GM21360 (cell line): Measurements from ENCODE around the gene ACTG2.
"Not testable (repeated sequence)": the region's sequence is repeated elsewhere in the genome, so short reads cannot be mapped to it uniquely, and the experiment has no call there.

Experiments used
- ATAC-seq: cut with Tn5 transposase; IDR thresholded peaks from one replicate; pipeline ENCODE4 v1.9.1; 2021; ENCODE audit warnings: mild to moderate bottlenecking, moderate library complexity; ENCODE audit not compliant: unreplicated experiment

The ACTG2 gene

DNA sequence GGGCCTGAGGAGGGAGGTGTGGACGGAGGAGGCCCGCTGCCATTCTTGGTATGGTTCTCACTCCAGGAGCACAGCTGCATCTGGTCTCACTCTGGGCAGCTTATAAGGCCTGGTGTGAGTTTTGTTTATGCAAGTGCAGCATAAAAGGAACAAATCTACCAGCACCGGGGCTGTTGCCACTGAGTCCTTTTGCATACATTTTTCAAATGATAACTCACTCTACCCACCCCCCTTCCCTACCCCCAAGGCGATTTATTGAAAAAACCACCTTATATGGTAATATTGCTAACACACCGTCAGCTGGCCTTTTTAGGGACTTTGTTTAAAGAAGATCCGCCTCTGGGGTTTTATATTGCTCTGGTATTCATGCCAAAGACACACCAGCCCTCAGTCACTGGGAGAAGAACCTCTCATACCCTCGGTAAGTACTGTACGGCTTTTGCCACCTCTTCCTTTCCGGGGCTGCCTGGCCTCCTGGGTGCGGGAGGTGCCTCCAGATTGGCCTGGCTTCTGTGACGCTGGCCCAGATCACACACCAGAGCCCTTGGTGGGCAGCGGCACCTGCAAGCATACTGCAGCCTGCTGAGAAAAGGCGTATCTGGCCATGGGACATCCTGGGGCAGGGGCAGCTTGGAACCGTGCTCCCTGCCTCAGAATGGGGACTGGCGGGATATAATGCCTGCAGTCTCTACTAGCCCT is at the start of gene ACTG2:
TSS of gene ACTG2 (plus strand) at position 378 of the 699 bp plus-strand sequence. CDS start 8,304 bp downstream, outside the sequence.
- no peak for ATAC-seq

DNA sequence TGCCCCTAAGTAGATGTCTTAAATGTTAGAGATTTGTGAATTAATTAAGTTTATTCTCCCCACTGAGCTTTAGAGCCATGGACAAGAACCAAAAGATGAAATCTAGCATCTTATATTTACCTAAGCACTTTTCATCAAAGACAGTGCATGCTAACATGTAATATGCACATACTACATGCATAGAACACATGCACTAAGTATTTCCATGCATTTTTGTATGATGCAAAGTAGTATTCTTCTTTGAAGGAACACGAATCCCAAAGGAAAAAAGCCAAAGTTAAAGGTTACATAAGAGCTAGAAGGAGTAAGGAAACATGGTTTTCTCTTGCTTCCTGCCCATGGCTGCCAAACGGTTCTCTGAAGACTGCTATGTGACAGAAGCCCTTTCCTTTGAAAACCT is 48.7 kb upstream of the ACTG2 start:
- no peak for ATAC-seq

DNA sequence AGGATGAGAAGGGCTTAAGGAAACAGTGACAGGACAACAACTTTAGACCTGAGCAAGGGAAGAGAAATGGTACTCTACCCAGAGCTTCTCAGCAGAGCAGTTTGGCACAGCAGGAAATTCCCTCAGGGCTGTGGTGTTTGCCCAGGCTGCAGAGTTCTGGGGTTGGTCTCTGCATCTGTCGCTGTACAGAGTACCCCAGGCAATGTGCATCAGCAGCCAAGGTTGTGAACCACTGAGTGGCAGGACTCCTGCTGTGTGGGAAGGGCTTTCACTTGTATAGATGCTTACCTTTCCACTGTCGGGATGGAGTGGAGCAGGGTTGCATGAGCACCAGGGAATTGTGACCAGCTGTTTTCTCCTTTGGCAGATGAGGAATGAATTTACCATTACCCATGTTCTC is 42.8 kb upstream of the ACTG2 start:
- no peak for ATAC-seq

DNA sequence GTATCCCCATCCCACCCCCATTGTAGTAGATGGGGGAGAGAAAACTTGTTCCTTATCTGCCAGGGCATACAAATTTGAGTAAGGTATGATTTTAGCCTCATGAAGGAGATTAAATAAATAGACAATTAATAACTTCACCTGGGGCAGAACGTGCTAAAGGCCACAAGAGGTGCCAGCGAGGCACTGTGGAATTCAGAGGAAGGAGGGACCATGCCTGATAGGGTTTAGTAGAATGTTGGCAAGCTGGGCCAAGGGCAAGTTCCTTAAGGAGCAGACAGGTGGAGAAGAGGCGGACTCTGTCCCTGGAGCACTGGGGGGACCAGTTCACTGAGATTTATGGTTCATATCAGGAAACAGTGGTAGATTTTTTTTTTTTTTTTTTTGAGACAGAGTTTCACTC is 41.5 kb upstream of the ACTG2 start:
- ATAC-seq = no peak

- no peak for ATAC-seq
Observed at GRCh38 chr2:73852020-73852419, 40.8 kb upstream of the ACTG2 start.

DNA sequence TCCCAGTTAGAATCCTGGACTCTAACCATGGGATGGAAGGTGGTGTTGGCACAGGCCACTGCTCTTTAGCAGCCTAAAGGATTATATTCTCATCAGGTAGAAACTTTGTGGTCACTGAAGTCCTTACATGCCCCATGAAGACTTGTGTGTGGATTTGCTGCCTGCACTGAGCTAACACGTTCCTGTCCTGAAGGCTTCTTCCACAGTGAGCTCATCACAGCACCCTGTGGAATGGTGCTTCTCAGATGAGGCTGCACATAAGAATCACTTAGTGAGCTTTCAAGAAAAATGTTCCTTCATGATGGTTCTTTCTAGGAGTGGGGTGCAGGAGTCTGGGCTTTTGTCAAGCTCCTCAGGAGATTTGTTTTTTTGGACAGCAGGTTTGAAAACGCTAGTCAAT is 37.3 kb upstream of the ACTG2 start:
- ATAC-seq = no peak

DNA sequence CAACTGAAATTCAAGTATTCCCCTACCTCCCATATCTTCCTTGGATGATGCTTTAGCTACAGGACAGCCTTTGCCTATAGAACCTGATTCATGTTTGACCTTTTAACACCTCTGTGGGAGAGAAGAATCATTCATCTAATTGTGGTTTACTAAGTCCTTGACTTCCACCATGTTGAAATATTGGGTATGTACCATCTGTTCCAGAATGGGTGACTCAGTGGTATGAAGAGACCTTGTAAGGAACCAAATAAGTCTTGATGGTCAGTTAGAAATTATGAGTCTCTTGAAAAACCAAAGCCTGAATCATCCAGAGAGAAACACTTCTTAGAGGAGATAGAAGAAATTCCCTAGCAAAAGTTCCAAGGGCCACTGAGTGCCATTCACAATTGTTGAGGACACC is 36.6 kb upstream of the ACTG2 start:
- no peak for ATAC-seq

- no peak for ATAC-seq
Observed at GRCh38 chr2:73859721-73860586, 32.9 kb upstream of the ACTG2 start.

- no peak for ATAC-seq
Observed at GRCh38 chr2:73862987-73863386, 29.8 kb upstream of the ACTG2 start.

DNA sequence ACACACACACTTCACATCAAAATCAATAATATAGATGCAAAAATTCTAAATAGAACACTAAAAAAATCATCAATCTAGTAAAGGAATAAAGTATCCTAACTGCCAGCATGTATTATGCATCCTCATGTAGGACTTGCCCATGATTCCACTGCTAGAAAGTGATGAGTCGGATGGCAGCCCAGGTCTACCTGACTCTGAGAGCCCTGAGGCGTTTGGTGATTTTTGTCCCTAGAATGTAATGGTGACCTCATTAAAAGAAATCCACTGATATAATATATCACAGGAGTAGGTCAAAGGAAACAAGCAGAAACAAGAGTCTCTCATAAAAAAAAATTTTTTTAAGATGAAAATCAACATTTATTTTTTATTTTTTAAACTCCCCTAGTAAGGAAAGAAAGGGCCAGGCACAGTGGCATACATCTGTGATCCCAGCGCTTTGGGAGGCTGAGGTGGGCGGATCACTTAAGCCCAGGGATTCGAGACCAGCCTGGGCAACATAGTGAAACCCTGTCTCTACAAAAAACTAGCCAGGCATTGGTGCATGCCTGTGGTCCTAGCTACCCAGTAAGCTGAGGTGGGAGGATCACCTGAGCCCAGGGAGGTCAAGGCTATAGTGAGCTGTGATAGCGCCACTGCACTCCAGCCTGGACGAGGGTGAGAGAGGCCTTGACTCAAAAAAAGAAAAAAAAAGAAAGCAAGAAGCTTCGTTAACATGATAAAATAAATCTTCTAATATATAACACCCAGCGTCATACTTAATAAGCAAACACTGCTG is 24.4 kb upstream of the ACTG2 start:
- no peak for ATAC-seq

GRCh38 chr2:73870084-73870483 is 22.7 kb upstream of the ACTG2 start:
- ATAC-seq = no peak

GRCh38 chr2:73877071-73877802 is 15.6 kb upstream of the ACTG2 start:
- ATAC-seq = no peak

DNA sequence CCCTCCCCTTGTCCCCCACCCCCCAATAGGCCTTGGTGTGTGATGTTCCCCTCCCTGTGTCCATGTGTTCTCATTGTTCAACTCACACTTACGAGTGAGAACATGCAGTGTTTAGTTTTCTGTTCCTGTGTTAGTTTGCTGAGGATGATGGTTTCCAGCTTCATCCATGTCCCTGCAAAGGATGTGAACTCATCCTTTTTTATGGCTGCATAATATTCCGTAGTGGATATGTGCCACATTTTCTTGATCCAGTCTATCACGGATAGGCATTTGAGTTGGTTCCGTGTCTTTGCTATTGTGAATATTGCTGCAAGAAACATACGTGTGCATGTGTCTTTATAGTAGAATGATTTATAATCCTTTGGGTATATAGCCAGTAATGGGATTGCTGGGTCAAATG is 14.8 kb upstream of the ACTG2 start:
- not testable (repeated sequence) for ATAC-seq

DNA sequence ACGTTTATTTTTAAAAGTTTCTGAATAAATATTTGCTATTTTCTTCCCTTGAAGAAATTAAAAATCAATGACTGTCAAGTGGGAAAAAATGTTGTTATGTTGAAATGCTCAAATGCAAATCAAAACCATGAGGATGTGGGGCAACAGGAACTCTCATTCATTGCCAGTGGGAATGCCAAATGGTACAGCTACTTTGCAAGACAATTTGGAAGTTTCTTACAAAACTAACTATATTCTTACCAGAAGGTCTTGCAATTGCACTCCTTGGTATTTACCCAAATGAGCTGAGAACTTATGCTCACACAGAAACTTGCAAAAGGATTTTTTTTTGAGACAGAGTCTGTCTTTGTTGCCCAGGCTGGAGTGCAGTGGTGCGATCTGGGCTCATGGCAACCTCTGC is 7.4 kb upstream of the ACTG2 start:
- no peak for ATAC-seq

- no peak for ATAC-seq
Observed at GRCh38 chr2:73886357-73886756, 6.5 kb upstream of the ACTG2 start.

GRCh38 chr2:73887596-73888353 is 5.0 kb upstream of the ACTG2 start:
- not testable (repeated sequence) for ATAC-seq

GRCh38 chr2:73888388-73888787 is 4.4 kb upstream of the ACTG2 start:
- ATAC-seq = no peak

DNA sequence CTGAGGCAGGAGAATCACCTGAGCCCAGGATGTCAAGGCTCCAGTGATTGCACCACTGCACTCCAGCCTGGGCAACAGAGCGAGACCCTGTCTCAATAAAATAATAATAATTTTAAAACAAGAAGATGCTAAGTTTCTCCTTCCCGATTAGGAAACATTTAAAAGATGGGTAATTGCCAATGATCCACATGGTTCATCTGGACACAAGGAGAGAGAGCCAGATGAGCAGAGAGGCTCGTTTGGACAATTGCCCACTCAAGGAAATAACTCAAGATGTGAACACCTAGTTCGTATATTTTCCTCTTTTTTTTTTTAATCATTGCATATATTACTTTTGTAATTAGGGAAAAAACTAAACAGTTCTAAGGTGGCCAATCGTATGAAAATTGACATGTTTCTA is 3.6 kb upstream of the ACTG2 start:
- no peak for ATAC-seq

GRCh38 chr2:73890301-73891092 is 2.3 kb upstream of the ACTG2 start:
- no peak for ATAC-seq
